Measurements from ENCODE around the gene CPED1.

GRCh38 chr7:121331048-121331447 lies 342.5 kb downstream of the CPED1 start:
- TF ChIP-seq CTCF (conservative IDR thresholded peaks at IDR 0.05), result no peak
- no peak for TF ChIP-seq ZFX (IDR thresholded peaks at IDR 0.05)

Measured in C4-2B (cell line).